GM13976 (cell line): Measurements from ENCODE around the gene WASL.

ENCODE experiments used
- DNase-seq: peaks from one replicate; pipeline ENCODE4 v3.0.0; 2012; ENCODE audit warnings: low spot score
- in situ Hi-C: fragments of 300-500 bp; cut with MboI; formaldehyde crosslinking; loops from one replicate; pipeline ENCODE4 v1.12.0; 2022; ENCODE audit warnings: low sequenced_read_pairs, mixed read lengths, inconsistent platforms; ENCODE audit not compliant: unreplicated experiment
- TF ChIP-seq, protein P1 (sequence below): IDR thresholded peaks from 2 replicates; pipeline ENCODE4 v1.5.1; 2012; ENCODE audit warnings: borderline replicate concordance, mild to moderate bottlenecking; ENCODE audit not compliant: insufficient read depth; ENCODE audit errors: extremely low read depth, missing control alignments, control extremely low read depth

The WASL gene

DNA sequence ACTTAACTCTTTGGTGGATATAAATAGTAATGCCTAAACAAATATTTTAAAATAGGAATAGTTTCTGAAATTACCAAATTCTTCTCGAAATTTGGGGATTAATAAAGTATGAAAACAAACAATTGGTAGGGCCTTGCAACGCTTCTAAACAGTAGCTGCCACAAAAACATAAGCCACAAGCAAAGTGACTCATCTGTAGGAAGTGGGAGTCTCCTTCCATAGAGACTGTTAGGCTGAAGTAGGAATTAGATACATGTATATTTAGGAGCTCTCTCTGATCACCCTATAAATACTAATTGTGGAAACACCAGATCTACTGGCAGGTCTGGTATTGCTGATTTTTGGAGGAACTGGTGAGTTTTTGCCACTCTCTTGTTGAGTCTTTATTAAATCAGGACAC is 98.8 kb downstream of the WASL start:
- DNase-seq = no peak
- in situ Hi-C loops = no loop called here
- TF ChIP-seq, protein P1, sequence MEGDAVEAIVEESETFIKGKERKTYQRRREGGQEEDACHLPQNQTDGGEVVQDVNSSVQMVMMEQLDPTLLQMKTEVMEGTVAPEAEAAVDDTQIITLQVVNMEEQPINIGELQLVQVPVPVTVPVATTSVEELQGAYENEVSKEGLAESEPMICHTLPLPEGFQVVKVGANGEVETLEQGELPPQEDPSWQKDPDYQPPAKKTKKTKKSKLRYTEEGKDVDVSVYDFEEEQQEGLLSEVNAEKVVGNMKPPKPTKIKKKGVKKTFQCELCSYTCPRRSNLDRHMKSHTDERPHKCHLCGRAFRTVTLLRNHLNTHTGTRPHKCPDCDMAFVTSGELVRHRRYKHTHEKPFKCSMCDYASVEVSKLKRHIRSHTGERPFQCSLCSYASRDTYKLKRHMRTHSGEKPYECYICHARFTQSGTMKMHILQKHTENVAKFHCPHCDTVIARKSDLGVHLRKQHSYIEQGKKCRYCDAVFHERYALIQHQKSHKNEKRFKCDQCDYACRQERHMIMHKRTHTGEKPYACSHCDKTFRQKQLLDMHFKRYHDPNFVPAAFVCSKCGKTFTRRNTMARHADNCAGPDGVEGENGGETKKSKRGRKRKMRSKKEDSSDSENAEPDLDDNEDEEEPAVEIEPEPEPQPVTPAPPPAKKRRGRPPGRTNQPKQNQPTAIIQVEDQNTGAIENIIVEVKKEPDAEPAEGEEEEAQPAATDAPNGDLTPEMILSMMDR = no peak

DNA sequence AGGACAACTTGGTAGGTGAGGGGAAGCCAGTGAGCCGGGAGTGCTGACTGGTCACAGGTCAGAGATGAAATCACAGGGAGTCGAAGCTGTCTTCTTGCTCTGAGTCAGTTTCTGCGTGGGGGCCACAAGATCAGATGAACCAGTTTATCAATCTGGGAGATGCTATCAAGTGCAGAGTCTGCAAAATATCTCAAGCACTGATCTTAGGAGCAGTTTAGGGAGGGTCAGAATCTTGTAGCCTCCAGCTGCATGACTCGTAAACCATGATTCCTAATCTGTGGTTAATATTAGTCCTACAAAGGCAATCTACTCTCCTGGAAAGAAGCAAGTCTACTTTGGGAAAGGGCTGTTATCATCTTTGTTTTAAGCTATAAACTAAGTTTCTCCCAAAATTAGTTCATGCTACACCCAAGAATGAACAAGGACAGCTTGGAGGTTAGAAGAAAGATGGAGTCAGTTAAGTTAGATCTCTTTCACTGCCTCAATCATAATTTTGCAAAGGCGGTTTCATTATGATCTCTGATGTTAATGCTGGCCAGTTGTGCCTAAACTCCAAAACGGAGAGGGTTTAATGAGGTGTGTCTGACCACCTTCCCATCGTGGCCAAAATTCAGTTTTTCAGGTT is 101.6 kb downstream of the WASL start:
- in situ Hi-C loops = no loop called here
- TF ChIP-seq, protein P1 = no peak
- DNase-seq = no peak

DNA sequence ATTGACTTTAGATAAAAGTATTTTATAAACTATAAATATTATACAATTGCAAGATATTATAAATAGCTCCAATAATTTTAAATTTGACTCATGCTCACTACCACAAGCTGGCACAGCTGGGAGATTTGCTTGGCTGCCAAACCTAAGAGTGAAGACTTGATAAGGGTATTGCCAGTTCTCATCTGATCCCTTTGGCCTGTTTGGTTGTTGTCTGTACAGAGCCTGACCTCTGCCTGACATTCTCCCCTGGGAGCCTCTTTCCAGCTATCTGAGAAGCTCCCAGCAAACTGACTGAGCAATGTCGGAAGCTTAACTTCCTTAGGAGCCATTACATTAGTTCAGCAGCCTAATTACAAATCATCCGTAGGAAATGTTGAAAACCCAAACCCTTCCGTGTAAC is 103.3 kb downstream of the WASL start:
- in situ Hi-C loops = no loop called here
- TF ChIP-seq, protein P1 = no peak
- DNase-seq = no peak

DNA sequence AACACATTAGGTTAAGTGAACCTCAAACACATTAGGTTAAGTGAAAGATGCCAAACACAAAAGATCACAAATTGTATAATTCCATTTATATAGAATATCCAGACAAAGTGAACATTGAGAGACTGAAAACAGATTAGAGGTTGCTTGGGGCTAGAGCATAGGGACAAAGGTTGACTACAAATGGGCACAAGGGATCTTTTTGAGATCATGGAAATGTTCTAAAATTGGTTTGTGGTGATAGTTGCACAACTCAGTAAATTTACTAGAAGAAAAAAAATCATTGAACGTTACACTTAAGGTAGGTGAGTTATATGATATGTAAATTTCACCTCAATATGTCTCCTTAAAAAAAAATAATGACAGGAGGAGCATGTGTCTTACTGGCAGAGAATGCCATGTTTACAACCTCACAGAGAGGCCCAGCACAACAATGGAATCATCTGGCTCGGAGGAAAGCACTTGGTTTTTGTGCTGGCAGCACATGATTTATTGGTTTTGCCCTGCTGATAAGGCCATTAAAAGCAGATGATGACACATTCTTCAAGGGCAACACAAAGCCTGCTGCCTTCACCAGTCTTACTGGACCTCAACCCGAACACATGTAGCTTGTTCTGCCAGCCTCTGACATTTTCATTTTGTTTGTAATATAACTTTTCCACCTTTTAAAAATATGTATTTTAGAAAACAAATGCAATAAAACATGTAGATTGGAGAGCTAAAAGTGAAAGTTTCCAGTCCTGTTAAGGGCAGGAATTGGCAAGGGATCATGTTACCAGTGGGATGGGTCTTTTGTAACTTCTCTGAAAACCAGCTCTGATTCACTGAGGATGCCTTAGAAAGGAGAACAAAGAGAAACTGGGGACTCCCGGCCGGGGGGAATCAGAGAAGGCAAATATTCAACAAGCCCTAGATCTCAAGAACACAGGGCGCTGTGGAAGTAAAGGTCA is 105.0 kb downstream of the WASL start:
- TF ChIP-seq, protein P1 = no peak
- in situ Hi-C loops = no loop called here
- DNase-seq = no peak

DNA sequence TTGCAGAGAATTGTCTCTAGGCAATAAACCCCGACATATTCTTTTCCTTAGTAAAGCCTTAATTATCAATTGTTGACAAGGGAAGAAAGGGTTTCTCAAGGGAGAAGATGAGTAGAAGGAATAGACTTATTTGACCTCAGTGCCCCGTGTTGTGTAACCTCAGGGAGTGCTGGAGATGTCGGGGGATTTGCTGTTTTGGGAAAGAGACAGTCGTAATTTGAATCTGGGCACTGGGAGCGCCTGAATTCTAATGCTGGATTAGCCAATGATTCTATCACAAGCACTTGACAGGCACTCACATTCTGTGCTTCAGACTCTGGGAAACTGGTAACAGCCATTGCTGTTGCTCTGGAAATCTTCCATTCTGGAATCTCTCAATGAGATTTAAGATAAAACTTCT is 106.9 kb downstream of the WASL start:
- no peak for DNase-seq
- in situ Hi-C loops = no loop called here
- TF ChIP-seq, protein P1 = no peak

DNA sequence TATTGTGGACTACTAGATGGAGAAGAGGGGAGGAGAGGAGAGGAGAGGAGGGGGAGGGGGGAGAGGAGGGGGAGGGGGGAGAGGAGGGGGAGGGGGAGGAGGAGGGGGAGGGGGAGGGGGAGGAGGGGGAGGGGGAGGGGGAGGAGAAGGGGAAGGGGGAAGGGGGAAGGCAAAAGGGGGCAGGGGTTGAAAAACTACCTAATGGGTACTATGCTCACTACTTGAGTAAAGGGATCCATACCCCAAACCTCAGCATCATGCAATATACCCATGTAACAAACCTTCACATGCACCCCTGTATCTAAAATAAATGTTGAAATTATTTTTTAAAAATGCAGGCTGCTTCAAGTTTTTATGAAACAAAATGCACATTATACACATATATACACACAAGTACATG is 108.2 kb downstream of the WASL start:
- TF ChIP-seq, protein P1 = no peak
- DNase-seq = no peak
- in situ Hi-C loops = no loop called here

DNA sequence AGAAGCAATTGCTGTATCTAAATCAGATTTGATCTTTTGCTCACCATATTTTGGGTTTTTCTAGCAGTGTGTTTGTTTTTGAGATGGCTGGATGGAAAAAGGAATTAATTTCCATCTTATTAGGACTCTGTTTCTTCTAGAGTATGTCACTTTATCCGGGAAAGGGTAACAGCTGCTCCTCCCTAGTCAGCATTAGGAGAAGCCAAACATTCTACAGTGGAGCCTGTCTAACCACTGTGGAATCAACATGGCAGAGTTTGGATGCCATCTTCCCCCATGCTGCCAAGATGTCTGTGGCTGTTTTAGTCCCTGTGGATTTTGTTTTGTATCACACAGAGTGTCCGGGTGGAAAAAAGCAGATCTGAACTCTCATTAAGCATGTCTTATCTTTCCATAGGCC is 109.2 kb downstream of the WASL start:
- DNase-seq = no peak

More for the DNA sequence above, 109.2 kb downstream of the WASL start:
- TF ChIP-seq, protein P1 = no peak
- in situ Hi-C loops = no loop called here
